Stomach (tissue), 4 donors: ENCODE measurements around the gene STK24.

Experiments used
- CTCF ChIP-seq, 7 experiments: fragments of 450-650 bp in 4 of 7; fragments of 200-600 bp in 3 of 7; sonication (generic) in 3 of 7; IDR thresholded peaks; one replicate each; pipeline ENCODE4 v1.5.1; 2016 to 2019; ENCODE audit warnings: antibody characterized with exemption in 7 of 7, control low read depth in 2 of 7, mild to moderate bottlenecking in 1 of 7
- POLR2AphosphoS5 ChIP-seq, 3 donors: sonication (generic); formaldehyde crosslinking; IDR thresholded peaks; one replicate each; pipeline ENCODE4 v1.6.1; 2016; ENCODE audit warnings: antibody characterized with exemption in 3 of 3

- TF ChIP-seq CTCF (IDR thresholded peaks at IDR 0.05) = no peak
- no peak for TF ChIP-seq POLR2AphosphoS5 (IDR thresholded peaks at IDR 0.05)
Measured at GRCh38 chr13:98461486-98462240, 115.2 kb downstream of the STK24 start.
